HCEC 1CT (cell line): ENCODE data around the gene TMEM191C.
A peak's percentile ranks its signal among the peaks of the same experiment; 100 is the strongest.
"Not testable (repeated sequence)": the region's sequence is repeated elsewhere in the genome, so short reads cannot be mapped to it uniquely, and the experiment has no call there.

Source experiments
- DNase-seq: peaks from one replicate; pipeline ENCODE4 v3.0.0-alpha.2; 2017

Gene TMEM191C

GRCh38 chr22:21446128-21446826, 20.9 kb upstream of the TMEM191C start:
- DNase-seq = no peak

DNA sequence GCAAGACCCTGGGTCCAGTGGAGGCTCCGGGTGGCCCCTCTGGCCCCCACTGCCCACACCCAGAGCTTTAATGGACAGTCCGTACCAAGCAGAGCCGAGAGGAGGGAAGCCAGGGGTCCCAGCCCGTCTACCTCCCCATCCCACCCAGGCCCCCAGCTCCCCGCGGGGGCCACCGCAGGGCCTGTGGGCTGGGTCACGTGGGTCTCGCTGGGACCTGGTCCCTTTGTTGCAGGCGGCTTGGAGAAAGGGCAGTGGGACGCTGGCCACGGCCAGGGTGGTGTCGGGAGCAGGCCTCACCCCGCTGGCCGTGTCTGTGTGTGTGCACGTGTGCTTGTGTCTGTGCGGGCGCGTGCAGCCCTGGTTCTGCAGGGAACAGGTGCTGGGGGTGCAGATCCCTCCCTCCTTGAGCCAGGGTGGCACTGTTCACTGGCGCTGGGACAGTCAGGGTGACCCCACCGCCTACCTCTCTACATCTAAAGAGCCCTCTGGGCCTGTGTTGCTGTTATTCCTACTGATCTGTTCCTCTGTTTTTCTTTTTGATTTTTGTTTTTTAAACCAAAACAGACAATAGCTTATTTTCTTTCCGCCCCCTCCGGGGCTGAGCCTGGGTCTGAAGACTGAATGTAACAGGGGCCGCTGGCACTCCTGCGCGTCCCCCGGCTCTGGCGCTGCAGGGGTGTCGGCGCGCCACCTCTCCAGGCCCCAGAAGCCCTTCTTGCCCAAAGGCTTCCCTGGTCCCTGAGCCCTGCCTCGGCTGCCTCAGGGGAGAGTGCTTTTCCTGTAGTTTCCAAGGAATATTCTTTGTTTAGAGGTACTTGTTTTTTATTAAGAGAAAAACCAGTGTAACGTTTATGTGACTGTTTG, 20.1 kb upstream of the TMEM191C start:
- DNase-seq = no peak

DNA sequence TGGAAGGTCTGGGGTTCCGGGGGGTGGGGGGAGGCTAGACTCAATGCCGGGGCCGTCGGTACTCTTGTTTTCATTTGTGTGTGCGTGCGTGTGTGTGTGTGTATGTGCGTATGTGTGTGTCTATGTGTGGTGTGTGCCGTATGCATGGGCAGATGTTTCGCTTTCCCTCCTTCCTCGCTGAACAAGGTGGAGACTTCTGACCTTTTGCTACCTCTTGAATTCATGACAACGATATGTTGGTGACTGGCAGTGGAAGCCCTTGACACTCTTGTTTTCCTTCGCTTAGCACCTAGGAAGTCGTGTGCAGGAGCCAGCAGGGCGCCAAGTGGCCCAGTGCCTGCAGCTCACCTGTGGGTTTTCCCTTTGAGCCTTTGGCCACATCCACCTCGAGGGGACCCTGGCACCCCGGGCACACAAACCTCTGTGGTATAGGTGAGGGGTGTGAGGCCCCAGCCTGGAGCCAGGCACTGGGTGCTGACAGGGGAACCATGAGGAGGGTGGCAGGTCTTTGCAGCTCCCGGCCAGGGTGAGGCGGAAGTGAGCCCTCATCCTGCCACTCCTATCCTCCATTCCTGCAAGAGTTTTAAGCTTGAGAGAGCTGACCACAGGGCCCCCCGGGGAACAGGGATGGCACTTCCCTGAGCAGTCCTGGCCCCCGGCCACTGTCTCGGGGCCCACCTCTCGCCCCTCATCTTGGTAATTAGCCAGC, 19.3 kb upstream of the TMEM191C start:
- no peak for DNase-seq

DNA sequence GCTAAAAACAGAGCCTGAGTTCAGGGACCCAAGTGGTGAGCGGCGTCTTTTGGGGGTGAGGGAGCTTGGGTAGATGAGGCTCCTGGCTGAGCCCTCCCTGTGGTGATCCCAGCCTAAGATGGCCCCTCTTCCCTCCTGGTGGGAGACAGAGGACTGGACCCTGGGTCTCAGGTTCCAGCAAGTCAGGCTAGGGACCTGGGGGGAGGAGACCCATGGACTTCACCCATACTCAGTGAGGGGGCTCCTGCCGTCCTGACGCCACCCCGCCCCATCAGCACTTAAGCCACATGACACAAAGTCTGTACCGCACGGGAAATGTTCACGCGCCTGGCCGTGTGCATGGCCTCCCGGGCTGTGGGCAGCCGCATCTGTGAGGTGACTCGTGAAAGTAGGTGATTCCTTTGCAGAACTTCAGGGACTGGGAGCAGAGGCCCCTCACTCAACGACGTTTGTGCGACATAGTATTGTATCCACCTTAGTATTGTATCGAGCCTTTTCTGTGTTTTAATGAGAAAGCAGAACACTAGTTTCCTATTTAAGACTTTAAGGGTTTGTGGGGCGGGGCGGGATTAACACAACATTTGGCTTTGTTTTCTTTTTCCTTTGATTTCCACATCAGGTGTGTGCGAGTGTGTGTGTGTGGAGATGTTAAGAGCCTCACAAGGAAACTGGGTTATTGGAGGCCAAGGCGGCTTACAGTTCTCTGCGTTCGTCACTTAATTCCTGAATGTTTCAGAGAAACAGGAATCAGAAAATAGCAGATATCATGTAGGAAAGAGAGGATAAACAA, 18.4 kb upstream of the TMEM191C start:
- no peak for DNase-seq

DNA sequence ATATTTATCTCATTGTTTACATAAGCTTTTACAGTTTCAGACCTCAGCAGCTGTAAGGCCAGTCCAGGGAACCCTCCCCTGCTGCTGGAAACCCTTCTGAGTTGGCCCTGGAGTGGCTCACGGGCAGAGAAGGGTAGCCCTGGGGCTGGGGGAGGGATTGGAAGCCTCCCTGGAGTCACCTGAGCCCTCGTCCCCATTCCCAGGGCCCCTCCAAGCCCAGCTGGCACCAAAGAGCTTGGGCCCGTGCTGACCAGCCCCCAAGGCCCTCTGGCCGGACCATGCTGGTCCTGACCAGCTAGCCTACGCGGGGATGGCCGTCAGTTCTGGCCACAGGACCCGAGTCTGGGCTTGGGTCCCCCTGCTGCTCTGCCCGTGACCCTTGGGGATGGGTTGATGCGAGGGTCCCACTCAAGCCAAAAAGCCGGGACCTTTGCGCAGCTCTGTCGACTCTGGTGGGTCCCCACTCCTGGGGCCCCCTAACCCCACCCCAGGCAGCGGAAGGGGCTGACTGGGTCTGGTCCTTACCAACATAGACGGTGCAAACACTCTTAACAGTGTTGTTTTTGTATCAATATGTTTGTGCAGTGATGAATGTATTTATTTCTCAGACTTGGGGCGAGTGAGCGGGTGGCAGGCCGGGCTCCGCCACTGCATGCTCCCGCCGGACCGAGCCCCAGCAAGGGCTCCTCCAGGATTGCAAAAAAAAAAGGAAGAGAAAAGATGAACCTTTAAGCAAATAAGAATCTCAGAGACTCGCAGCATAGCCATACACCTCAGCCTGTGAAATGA, 17.5 kb upstream of the TMEM191C start:
- DNase-seq = no peak

GRCh38 chr22:21450320-21450831, 16.8 kb upstream of the TMEM191C start:
- no peak for DNase-seq

GRCh38 chr22:21450858-21451353, 16.3 kb upstream of the TMEM191C start:
- DNase-seq = no peak

- DNase-seq = no peak
Observed at GRCh38 chr22:21451545-21452520, 15.4 kb upstream of the TMEM191C start.

- DNase-seq = not testable (repeated sequence)
Observed at GRCh38 chr22:21452666-21453065, 14.5 kb upstream of the TMEM191C start.

DNA sequence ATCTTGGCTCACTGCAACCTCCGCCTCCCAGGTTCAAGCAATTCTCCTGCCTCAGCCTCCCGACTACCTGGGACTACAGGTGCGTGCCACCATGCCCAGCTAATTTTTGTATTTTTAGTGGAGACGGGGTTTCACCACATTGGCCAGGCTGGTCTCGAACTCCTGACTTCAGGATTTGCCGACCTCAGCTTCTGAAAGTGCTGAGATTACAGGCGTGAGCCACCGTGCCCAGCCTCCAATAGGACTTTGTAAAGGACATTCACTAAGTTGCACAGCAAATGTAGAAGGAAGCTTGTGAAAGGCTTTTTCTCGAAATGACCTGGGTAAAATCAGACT, 12.2 kb upstream of the TMEM191C start:
- DNase-seq = not testable (repeated sequence)

DNA sequence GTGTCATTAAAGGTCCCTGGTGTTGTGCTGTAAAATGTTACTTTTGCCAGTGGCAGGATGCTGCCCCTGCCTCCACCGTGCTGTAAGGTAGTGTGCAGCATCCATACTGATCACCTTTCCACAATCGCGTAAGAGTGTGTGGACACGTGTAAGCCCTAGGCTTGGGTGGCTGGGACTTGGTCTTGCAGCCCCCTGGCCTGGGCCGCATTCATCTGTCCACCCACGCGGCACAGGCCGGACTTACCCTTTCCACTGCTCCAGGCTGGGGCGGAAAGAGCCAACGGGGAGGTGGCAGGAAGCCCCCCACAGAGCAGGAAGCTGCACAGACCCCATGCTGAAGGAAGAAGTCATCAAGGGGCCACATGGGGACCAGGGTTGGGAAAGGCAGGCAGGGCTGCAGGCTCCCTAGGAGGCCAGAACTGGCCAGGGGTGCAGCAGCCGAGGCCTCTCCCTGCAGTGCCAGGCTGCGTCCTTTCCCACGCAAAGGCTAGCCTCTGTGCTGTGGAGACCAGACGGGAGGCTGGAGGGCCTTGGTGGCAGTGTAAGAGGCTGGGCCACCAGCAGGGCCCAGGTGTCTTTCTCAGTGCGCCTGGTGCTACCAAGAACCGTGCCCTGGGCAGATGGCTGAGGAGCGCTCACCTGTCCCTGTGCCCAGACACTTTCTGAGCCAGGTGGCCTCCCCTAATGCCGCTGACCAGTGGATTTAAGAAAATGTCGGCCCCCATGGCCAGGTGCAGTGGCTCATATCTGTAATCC, 11.7 kb upstream of the TMEM191C start:
- DNase-seq = no peak

DNA sequence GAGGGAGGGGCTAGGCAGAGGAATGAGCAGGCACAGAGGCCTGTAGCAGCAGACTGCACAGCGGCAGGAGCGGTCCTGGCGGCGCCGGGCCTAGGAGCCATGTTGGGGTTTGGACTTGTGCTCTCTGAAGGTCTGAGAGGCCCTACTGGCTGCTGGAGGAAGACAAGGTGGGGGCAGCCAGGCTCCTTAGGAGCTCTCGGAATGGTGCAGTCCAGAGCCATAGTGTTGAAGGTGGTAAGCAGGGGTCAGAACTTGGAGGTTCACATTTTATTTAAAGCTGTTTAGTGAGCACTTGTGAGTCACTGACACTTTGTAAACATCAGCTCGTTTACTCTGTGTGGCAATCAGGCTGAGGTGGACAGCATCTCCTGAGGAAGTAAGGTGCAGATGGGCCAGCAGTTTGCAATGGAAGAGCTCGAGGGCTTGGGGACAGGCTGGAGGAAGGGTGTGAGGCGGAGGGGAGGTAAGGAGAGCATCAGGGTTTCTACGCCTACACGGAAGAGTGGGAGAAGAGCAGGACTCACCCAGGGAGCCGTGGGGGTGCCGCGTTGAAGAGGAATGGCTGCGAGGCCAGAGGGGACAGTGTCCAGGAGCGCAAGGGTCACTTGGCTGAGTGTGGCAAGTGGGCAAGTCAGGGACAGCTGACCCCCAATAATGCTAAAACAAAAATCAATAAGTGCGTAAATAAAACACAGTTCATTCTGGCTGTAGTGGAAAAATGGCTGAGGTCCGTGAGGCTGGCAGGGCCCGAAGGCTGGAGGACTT, 10.0 kb upstream of the TMEM191C start:
- peak; percentile 24 for DNase-seq

- DNase-seq = not testable (repeated sequence)
Observed at GRCh38 chr22:21462672-21463071, 4.5 kb upstream of the TMEM191C start.

- peak; percentile 65 for DNase-seq
Observed at GRCh38 chr22:21468194-21469096, 1.3 kb downstream of the TMEM191C start.

DNA sequence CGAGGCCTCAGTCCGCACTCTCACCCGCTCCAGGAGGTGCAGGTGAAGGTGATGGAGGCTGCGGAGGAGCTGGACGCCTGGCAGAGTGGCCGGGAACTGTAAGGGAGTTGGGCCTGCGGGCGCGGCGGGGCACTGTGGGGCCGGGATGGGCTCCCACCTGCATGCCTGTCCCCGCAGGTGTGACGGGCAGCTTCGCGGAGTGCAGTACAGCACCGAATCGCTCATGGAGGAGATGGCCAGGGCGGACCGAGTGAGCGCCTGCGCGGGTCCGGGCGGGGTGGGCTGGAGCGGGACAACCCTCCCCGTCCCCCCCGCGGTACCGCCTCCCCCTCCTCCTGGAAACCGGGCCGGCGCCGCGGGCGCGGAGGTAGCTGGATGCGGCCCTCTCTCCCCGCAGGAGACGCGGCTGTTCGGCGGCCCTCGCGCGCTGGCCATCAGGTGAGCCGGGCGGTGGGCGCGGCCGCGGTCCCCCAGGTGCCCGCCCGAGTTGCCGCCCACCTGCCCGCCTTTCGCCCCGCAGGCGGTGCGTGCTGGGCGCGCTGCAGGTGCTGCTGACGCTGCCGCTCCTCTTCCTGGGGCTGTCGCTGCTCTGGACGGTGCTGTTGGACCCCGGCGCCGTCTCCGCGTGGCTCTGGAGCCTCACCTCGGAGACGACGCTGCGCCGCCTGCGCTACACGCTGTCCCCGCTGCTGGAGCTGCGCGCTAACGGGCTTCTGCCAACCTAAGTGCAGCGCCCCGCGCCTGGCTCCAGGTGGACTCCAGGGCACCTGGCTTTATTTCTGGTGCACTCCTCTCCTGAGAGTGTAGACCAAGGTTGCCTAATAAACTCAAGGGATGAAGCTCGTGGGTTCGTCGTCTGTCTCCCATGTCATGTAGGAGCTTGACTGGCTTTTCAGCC, 2.2 kb downstream of the TMEM191C start:
- not testable (repeated sequence) for DNase-seq

DNA sequence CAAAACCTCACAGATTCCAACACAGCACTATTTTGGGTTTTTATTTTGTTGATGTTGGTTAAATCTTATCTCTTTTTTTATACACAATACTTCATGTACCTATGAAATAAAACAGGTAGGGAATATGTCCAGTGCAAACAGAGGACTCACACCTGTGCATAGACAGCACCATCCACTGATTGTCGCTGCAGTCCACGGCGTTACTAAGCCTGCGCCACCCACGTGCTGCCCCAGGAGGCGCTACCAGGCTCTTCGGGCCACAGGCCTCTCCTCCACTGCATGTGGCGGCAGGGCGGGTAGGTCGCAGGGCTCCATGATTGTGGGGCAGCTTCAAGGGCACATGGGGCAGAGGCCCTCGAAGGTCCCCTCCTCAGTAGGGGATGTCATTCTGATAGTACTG, 5.8 kb downstream of the TMEM191C start:
- not testable (repeated sequence) for DNase-seq

DNA sequence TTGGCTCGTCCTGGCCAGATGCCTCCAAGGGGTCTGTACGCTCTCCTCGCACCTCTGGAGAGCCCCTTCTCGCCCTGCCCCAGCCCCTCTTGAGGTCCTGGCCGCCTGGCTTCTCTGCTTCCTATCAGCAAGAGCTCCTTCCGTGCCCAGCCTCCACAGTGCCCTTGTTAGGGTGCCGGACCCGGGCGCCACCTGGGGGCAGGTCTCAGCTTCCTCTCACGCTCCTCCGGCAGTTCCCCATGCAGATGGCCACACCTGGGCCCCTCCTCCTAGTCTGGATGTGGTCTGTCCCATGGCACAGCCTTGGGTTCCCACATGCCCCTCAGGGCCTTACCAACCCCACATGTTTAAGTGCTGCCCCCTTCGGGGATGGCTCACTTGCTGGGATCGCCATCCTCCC, 6.5 kb downstream of the TMEM191C start:
- DNase-seq = not testable (repeated sequence)
